NB4 (cell line): ENCODE data around the gene PAM.

Experiments
- DNase-seq: peaks from one replicate; pipeline ENCODE4 v3.0.0; 2010; ENCODE audit warnings: low read depth
- H3K4me3 ChIP-seq: one replicate; pipeline ENCODE4 v1.5.1; 2011; ENCODE audit warnings: mild to moderate bottlenecking, low read depth, low read length, moderate library complexity
- CTCF ChIP-seq: IDR thresholded peaks from one replicate; pipeline ENCODE4 v1.5.1; 2012; ENCODE audit warnings: low read depth, low read length
- MAX ChIP-seq: IDR thresholded peaks from 2 replicates; pipeline ENCODE4 v1.6.1; 2011; ENCODE audit warnings: low read depth, low read length
- MYC ChIP-seq: IDR thresholded peaks from 2 replicates; pipeline ENCODE4 v1.6.1; 2011; ENCODE audit warnings: low read depth, low read length
- POLR2A ChIP-seq: IDR thresholded peaks from 2 replicates; pipeline ENCODE4 v1.6.1; 2011; ENCODE audit warnings: mild to moderate bottlenecking; ENCODE audit not compliant: insufficient read length; ENCODE audit errors: extremely low read depth

The PAM gene

GRCh38 chr5:102911973-102912372, 156.9 kb downstream of the PAM start:
- H3K4me3 ChIP-seq: no peak overlapping the region
- DNase-seq: no peak
- TF ChIP-seq CTCF: no peak

- H3K4me3 ChIP-seq: no peak overlapping the region
- TF ChIP-seq POLR2A (no peak), MAX (no peak), CTCF (no peak), MYC (no peak)
- DNase-seq: no peak
Observed at GRCh38 chr5:102916109-102916508, 161.0 kb downstream of the PAM start.

- TF ChIP-seq MAX (no peak), CTCF (no peak), MYC (no peak), POLR2A (no peak)
- no peak overlapping the region for H3K4me3 ChIP-seq
- DNase-seq: no peak
Observed at GRCh38 chr5:102918986-102919610, 164.0 kb downstream of the PAM start.

- no peak for DNase-seq
- TF ChIP-seq MAX (no peak), MYC (no peak), CTCF (no peak), POLR2A (no peak)
- no peak overlapping the region for H3K4me3 ChIP-seq
Observed at GRCh38 chr5:102920762-102921161, 165.7 kb downstream of the PAM start.

GRCh38 chr5:102921341-102922044, 166.4 kb downstream of the PAM start:
- DNase-seq: no peak
- no peak overlapping the region for H3K4me3 ChIP-seq
- no peak for TF ChIP-seq MAX

- no peak for TF ChIP-seq POLR2A
- TF ChIP-seq MAX: no peak
- TF ChIP-seq MYC: no peak
- TF ChIP-seq CTCF: no peak
- no peak overlapping the region for H3K4me3 ChIP-seq
- DNase-seq: no peak
Observed at GRCh38 chr5:102922111-102922720, 167.1 kb downstream of the PAM start.
